Measurements from ENCODE around the gene TNFRSF19. TPM values are rescaled to one million over a fixed set of nuclear protein-coding genes. Genes with fewer than 3 reads are reported as not detected.

The TNFRSF19 gene
- total and polyA plus RNA-seq, 8 donors: 1.2 to 14.0 (median 2.7) TPM; not detected in 1

DNA sequence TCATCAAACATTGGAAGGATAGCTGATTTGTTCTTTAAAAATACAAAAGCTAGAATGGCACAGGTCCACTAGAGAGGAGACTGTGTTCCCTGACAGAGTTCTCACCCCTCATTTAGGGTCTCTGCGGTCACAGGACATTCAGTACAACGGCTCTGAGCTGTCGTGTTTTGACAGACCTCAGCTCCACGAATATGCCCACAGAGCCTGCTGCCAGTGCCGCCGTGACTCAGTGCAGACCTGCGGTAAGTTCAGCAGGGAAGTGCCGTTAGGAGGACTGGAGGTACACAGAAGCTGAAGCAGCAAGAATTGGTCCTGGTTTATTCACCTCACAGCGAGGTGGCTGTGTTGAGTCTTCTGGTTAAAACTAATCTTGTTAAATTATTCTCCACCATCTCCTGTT is 90.0 kb downstream of the TNFRSF19 start:
- no peak for DNase-seq
- H3K9me3 ChIP-seq: no peaks in the 10 kb centered on the region
- no peaks in the 10 kb centered on the region for H3K27me3 ChIP-seq
- no peak overlapping the region for H3K27ac ChIP-seq
- no peak overlapping the region for H3K4me3 ChIP-seq
- H3K36me3 ChIP-seq: no peaks in the 10 kb centered on the region
- H3K4me1 ChIP-seq: peaks cover 0 to 21% (median 13%) of the 10 kb centered on the region in 4 donors
- WGBS, 5 donors: 85 to 93% (median 91%) methylated on average over 8 to 9 of the region's 9 CpGs
- no peak for TF ChIP-seq EP300 (IDR thresholded peaks at IDR 0.05)
- no peak for TF ChIP-seq POLR2AphosphoS5 (IDR thresholded peaks at IDR 0.05)
- TF ChIP-seq, protein P1, sequence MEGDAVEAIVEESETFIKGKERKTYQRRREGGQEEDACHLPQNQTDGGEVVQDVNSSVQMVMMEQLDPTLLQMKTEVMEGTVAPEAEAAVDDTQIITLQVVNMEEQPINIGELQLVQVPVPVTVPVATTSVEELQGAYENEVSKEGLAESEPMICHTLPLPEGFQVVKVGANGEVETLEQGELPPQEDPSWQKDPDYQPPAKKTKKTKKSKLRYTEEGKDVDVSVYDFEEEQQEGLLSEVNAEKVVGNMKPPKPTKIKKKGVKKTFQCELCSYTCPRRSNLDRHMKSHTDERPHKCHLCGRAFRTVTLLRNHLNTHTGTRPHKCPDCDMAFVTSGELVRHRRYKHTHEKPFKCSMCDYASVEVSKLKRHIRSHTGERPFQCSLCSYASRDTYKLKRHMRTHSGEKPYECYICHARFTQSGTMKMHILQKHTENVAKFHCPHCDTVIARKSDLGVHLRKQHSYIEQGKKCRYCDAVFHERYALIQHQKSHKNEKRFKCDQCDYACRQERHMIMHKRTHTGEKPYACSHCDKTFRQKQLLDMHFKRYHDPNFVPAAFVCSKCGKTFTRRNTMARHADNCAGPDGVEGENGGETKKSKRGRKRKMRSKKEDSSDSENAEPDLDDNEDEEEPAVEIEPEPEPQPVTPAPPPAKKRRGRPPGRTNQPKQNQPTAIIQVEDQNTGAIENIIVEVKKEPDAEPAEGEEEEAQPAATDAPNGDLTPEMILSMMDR (IDR thresholded peaks at IDR 0.05): no peak
- TF ChIP-seq POLR2A (IDR thresholded peaks at IDR 0.05): no peak
- intact Hi-C loops (cut with DNase I; ENCODE audit: low total_unique reads): no loop called here

DNA sequence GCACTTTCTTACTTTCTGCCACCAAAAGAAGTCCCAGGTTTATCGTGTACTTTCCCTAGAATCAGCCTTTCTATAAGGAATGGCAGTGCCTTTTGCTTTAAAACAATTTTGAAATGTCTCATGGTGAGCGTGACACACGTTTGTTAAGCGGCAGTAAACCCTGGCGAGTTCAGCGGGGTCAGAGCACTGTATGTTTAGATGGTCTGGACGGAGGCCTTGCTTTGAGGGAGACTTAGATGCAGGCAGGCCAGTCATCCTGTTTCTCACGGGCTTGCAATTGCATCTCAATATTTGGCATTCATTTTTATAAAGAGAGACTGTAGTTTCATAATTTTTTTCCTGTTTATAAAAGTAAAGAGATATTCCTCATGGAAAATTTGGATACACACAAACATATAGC is 96.4 kb downstream of the TNFRSF19 start:
- intact Hi-C loops (cut with DNase I; ENCODE audit: low total_unique reads): no loop called here
- DNase-seq: no peak
- 80 to 91% (median 86%) methylated on average over 8 of the region's 8 CpGs for WGBS, 5 donors
- H3K4me3 ChIP-seq: no peak overlapping the region
- H3K4me1 ChIP-seq: no peaks in the 10 kb centered on the region
- H3K27me3 ChIP-seq: no peaks in the 10 kb centered on the region
- TF ChIP-seq POLR2A (IDR thresholded peaks at IDR 0.05) (no peak), POLR2AphosphoS5 (IDR thresholded peaks at IDR 0.05) (no peak), EP300 (IDR thresholded peaks at IDR 0.05) (no peak)
- TF ChIP-seq, protein P1 (IDR thresholded peaks at IDR 0.05): no peak
- H3K9me3 ChIP-seq: no peaks in the 10 kb centered on the region
- H3K27ac ChIP-seq: no peak overlapping the region
- no peaks in the 10 kb centered on the region for H3K36me3 ChIP-seq

DNA sequence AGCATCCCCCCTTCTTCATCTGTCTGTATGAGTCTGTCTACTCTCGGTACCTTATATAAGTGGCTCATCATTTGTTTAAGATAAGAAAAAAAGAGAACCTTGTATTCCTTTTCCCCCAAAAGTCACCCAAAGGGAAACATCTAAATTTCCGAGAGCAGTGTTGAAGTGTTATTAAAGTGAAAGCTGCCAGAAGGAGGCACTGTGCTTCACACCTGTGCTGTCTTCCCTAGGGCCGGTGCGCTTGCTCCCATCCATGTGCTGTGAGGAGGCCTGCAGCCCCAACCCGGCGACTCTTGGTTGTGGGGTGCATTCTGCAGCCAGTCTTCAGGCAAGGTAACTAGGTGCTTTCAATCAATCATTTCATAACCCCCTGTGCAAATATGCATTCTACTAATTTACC is 97.5 kb downstream of the TNFRSF19 start:
- no peak overlapping the region for H3K27ac ChIP-seq
- H3K4me1 ChIP-seq: peaks cover 0 to 10% (median 8%) of the 10 kb centered on the region in 4 donors
- no peaks in the 10 kb centered on the region for H3K9me3 ChIP-seq
- WGBS, 5 donors: 94 to 100% (median 96%) methylated on average over 6 of the region's 6 CpGs
- TF ChIP-seq, protein P1 (IDR thresholded peaks at IDR 0.05): no peak
- H3K4me3 ChIP-seq: no peak overlapping the region
- no peak for DNase-seq
- no peaks in the 10 kb centered on the region for H3K36me3 ChIP-seq
- no peaks in the 10 kb centered on the region for H3K27me3 ChIP-seq
- intact Hi-C loops (cut with DNase I; ENCODE audit: low total_unique reads): no loop called here

DNA sequence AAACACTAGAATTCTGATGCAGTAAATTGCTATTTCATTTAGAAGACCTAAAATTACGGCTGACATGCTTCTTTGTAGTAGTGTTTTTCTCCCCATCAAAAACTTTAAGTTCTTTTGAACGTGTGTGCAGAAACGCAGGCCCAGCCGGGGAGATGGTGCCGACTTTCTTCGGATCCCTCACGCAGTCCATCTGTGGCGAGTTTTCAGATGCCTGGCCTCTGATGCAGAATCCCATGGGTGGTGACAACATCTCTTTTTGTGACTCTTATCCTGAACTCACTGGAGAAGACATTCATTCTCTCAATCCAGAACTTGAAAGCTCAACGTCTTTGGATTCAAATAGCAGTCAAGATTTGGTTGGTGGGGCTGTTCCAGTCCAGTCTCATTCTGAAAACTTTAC is 98.3 kb downstream of the TNFRSF19 start:
- DNase-seq: no peak
- H3K36me3 ChIP-seq: no peaks in the 10 kb centered on the region
- H3K27ac ChIP-seq: no peak overlapping the region
- H3K4me1 ChIP-seq: peaks cover 0 to 18% (median 16%) of the 10 kb centered on the region in 4 donors
- H3K9me3 ChIP-seq: no peaks in the 10 kb centered on the region
- 89 to 95% (median 93%) methylated on average over 9 of the region's 9 CpGs for WGBS, 5 donors
- H3K27me3 ChIP-seq: no peaks in the 10 kb centered on the region
- intact Hi-C loops (cut with DNase I; ENCODE audit: low total_unique reads): no loop called here
- TF ChIP-seq, protein P1 (IDR thresholded peaks at IDR 0.05): no peak
- no peak for TF ChIP-seq EP300 (IDR thresholded peaks at IDR 0.05)
- no peak for TF ChIP-seq POLR2A (IDR thresholded peaks at IDR 0.05)
- no peak for TF ChIP-seq POLR2AphosphoS5 (IDR thresholded peaks at IDR 0.05)
- no peak overlapping the region for H3K4me3 ChIP-seq

All from stomach (tissue), 9 donors.